Measurements from ENCODE around the gene FAM161B.

- TF ChIP-seq ZFP36L1 (CRISPR knock-in tag; IDR thresholded peaks at IDR 0.05) (no peak), KAT2B (IDR thresholded peaks at IDR 0.05; ENCODE audit: borderline replicate concordance, low read depth, low read length) (no peak)
These were observed 28.0 kb upstream of the FAM161B start for GRCh38 chr14:73977896-73978295.

Data from HepG2 (cell line).